ENCODE measurements around the gene KLK2. TPM values are rescaled to one million over a fixed set of nuclear protein-coding genes. Genes with fewer than 3 reads are reported as not detected.

The KLK2 gene
- not detected for total RNA-seq
- total RNA-seq (2013), result not detected
- 0 to 0.07 (median 0) reads per million in 29 experiments for total RNA-seq

- 100% methylated on average over 1 of the region's 3 CpGs for WGBS (ENCODE audit: insufficient coverage)
- no peak within 1 kb of the TSS for H3K4me3 Mint-ChIP-seq
- Histone ChIP-seq H3K9me3 (no peaks in the 10 kb centered on the region), H3K4me1 (ENCODE audit: control insufficient read depth in 1 of 2, extremely low read depth in 1 of 2, insufficient read depth in 2 of 2, low read length in 2 of 2) (no peaks in the 10 kb centered on the region), H3K4me3 (ENCODE audit: control insufficient read depth in 1 of 2, extremely low read depth in 1 of 2, low read length in 1 of 2) (no peak within 1 kb of the TSS), H3K36me3 (ENCODE audit: control insufficient read depth in 2 of 2, extremely low read depth in 1 of 2, insufficient read depth in 1 of 2, low read length in 1 of 2) (no peaks in the 10 kb centered on the region), H3K27me3 (replicated peaks in 1 of 2; ENCODE audit: control insufficient read depth in 2 of 2, extremely low read depth in 1 of 2, insufficient read depth in 2 of 2, low read length in 1 of 2) (peaks cover 0 to 49% of the 10 kb centered on the region in 2 experiments), H3K27ac (ENCODE audit: low read length) (no peak within 1 kb of the TSS)
- no peaks in the 10 kb centered on the region for H3K36me3 Mint-ChIP-seq
- DNase-seq (no peak), ATAC-seq (replicated peaks in 1 of 4) (no peak)
- CTCF ChIA-PET, result no interaction called here
- no peaks in the 10 kb centered on the region for H3K9me3 Mint-ChIP-seq
- H3K27me3 Mint-ChIP-seq, result peaks cover 24 to 31% of the 10 kb centered on the region in 2 donors
- no peak within 1 kb of the TSS for H3K27ac Mint-ChIP-seq
- H3K4me1 Mint-ChIP-seq, result no peaks in the 10 kb centered on the region
- POLR2A ChIA-PET, result no interaction called here
Observed at GRCh38 chr19:50873056-50873455, at the start of gene KLK2. Gene KLK2, plus strand, starts transcription at chr19:50873439. Its CDS starts 35 bp downstream, at chr19:50873474.

GRCh38 chr19:50826492-50827240 lies 46.6 kb upstream of the KLK2 start:
- Histone ChIP-seq H3K4me1 (ENCODE audit: control insufficient read depth in 1 of 2, extremely low read depth in 1 of 2, insufficient read depth in 2 of 2, low read length in 2 of 2) (no peaks in the 10 kb centered on the region), H3K4me3 (ENCODE audit: control insufficient read depth in 1 of 2, extremely low read depth in 1 of 2, low read length in 1 of 2) (no peak overlapping the region), H3K9me3 (no peaks in the 10 kb centered on the region), H3K27ac (ENCODE audit: low read length) (no peak overlapping the region), H3K36me3 (ENCODE audit: control insufficient read depth in 2 of 2, extremely low read depth in 1 of 2, insufficient read depth in 1 of 2, low read length in 1 of 2) (no peaks in the 10 kb centered on the region), H3K27me3 (replicated peaks in 1 of 2; ENCODE audit: control insufficient read depth in 2 of 2, extremely low read depth in 1 of 2, insufficient read depth in 2 of 2, low read length in 1 of 2) (peaks cover 1 to 62% of the 10 kb centered on the region in 2 experiments)
- POLR2A ChIA-PET, result no interaction called here
- Mint-ChIP-seq H3K27ac (no peak overlapping the region), H3K9me3 (no peaks in the 10 kb centered on the region), H3K4me1 (peaks cover 0 to 2% (median 2%) of the 10 kb centered on the region in 3 donors), H3K4me3 (no peak overlapping the region), H3K36me3 (no peaks in the 10 kb centered on the region), H3K27me3 (peaks cover 42 to 55% of the 10 kb centered on the region in 2 donors)
- CTCF ChIA-PET, result no interaction called here
- 69% methylated on average over 39 of the region's 43 CpGs for WGBS (ENCODE audit: insufficient coverage)
- DNase-seq, result no peak
- no peak for ATAC-seq (replicated peaks in 1 of 4)

- Histone ChIP-seq H3K4me1 (ENCODE audit: control insufficient read depth in 1 of 2, extremely low read depth in 1 of 2, insufficient read depth in 2 of 2, low read length in 2 of 2) (no peaks in the 10 kb centered on the region), H3K4me3 (ENCODE audit: control insufficient read depth in 1 of 2, extremely low read depth in 1 of 2, low read length in 1 of 2) (no peak overlapping the region), H3K27me3 (replicated peaks in 1 of 2; ENCODE audit: control insufficient read depth in 2 of 2, extremely low read depth in 1 of 2, insufficient read depth in 2 of 2, low read length in 1 of 2) (peaks cover 0 to 55% of the 10 kb centered on the region in 2 experiments), H3K36me3 (ENCODE audit: control insufficient read depth in 2 of 2, extremely low read depth in 1 of 2, insufficient read depth in 1 of 2, low read length in 1 of 2) (no peaks in the 10 kb centered on the region), H3K27ac (ENCODE audit: low read length) (no peak overlapping the region), H3K9me3 (no peaks in the 10 kb centered on the region)
- Mint-ChIP-seq H3K4me1 (no peaks in the 10 kb centered on the region), H3K27ac (no peak overlapping the region), H3K36me3 (no peaks in the 10 kb centered on the region), H3K27me3 (peaks cover 41 to 53% of the 10 kb centered on the region in 2 donors), H3K9me3 (no peaks in the 10 kb centered on the region), H3K4me3 (no peak overlapping the region)
- CTCF ChIA-PET, result no interaction called here
- DNase-seq, result no peak
- POLR2A ChIA-PET, result no interaction called here
- no peak for ATAC-seq (replicated peaks in 1 of 4)
- 56% methylated on average over 3 of the region's 14 CpGs for WGBS (ENCODE audit: insufficient coverage)
Observed at GRCh38 chr19:50827476-50827875, 45.8 kb upstream of the KLK2 start.

GRCh38 chr19:50829801-50830200 lies 43.4 kb upstream of the KLK2 start:
- Histone ChIP-seq H3K27ac (ENCODE audit: low read length) (no peak overlapping the region), H3K4me3 (ENCODE audit: control insufficient read depth in 1 of 2, extremely low read depth in 1 of 2, low read length in 1 of 2) (no peak overlapping the region), H3K36me3 (ENCODE audit: control insufficient read depth in 2 of 2, extremely low read depth in 1 of 2, insufficient read depth in 1 of 2, low read length in 1 of 2) (no peaks in the 10 kb centered on the region), H3K27me3 (replicated peaks in 1 of 2; ENCODE audit: control insufficient read depth in 2 of 2, extremely low read depth in 1 of 2, insufficient read depth in 2 of 2, low read length in 1 of 2) (peaks cover 0 to 59% of the 10 kb centered on the region in 2 experiments), H3K9me3 (no peaks in the 10 kb centered on the region), H3K4me1 (ENCODE audit: control insufficient read depth in 1 of 2, extremely low read depth in 1 of 2, insufficient read depth in 2 of 2, low read length in 2 of 2) (no peaks in the 10 kb centered on the region)
- H3K9me3 Mint-ChIP-seq, result no peaks in the 10 kb centered on the region
- peaks cover 0 to under 1% (median 0%) of the 10 kb centered on the region in 3 donors for H3K4me1 Mint-ChIP-seq
- DNase-seq (no peak), ATAC-seq (replicated peaks in 1 of 4) (no peak)
- H3K4me3 Mint-ChIP-seq, result no peak overlapping the region
- 75% methylated on average over 2 of the region's 5 CpGs for WGBS (ENCODE audit: insufficient coverage)
- no peaks in the 10 kb centered on the region for H3K36me3 Mint-ChIP-seq
- H3K27me3 Mint-ChIP-seq, result peaks cover 49 to 58% of the 10 kb centered on the region in 2 donors
- no peak overlapping the region for H3K27ac Mint-ChIP-seq
- ChIA-PET CTCF (no interaction called here), POLR2A (no interaction called here)

GRCh38 chr19:50830266-50831025 lies 42.8 kb upstream of the KLK2 start:
- CTCF ChIA-PET, result no interaction called here
- peaks cover 0 to 6% of the 10 kb centered on the region in 2 experiments for H3K4me1 ChIP-seq (ENCODE audit: control insufficient read depth in 1 of 2, extremely low read depth in 1 of 2, insufficient read depth in 2 of 2, low read length in 2 of 2)
- H3K4me3 ChIP-seq (ENCODE audit: control insufficient read depth in 1 of 2, extremely low read depth in 1 of 2, low read length in 1 of 2), result no peak overlapping the region
- no peak for DNase-seq
- no peak for ATAC-seq (replicated peaks in 1 of 4)
- Mint-ChIP-seq H3K36me3 (no peaks in the 10 kb centered on the region), H3K4me1 (peaks cover 3 to 7% (median 3%) of the 10 kb centered on the region in 3 donors), H3K9me3 (no peaks in the 10 kb centered on the region), H3K4me3 (no peak overlapping the region), H3K27me3 (peaks cover 50 to 64% of the 10 kb centered on the region in 2 donors), H3K27ac (no peak overlapping the region)
- H3K27me3 ChIP-seq (replicated peaks in 1 of 2; ENCODE audit: control insufficient read depth in 2 of 2, extremely low read depth in 1 of 2, insufficient read depth in 2 of 2, low read length in 1 of 2), result peaks cover 0 to 64% of the 10 kb centered on the region in 2 experiments
- H3K9me3 ChIP-seq, result no peaks in the 10 kb centered on the region
- POLR2A ChIA-PET, result no interaction called here
- H3K27ac ChIP-seq (ENCODE audit: low read length), result no peak overlapping the region
- 48% methylated on average over 7 of the region's 17 CpGs for WGBS (ENCODE audit: insufficient coverage)
- H3K36me3 ChIP-seq (ENCODE audit: control insufficient read depth in 2 of 2, extremely low read depth in 1 of 2, insufficient read depth in 1 of 2, low read length in 1 of 2), result no peaks in the 10 kb centered on the region

GRCh38 chr19:50831026-50831396 lies 42.2 kb upstream of the KLK2 start:
- H3K4me1 Mint-ChIP-seq, result peaks cover 5 to 8% (median 6%) of the 10 kb centered on the region in 3 donors
- no peak for ATAC-seq (replicated peaks in 1 of 4)
- WGBS (ENCODE audit: insufficient coverage), result 60% methylated on average over 7 of the region's 7 CpGs

More at GRCh38 chr19:50831026-50831396, 42.2 kb upstream of the KLK2 start:
- Histone ChIP-seq H3K36me3 (ENCODE audit: control insufficient read depth in 2 of 2, extremely low read depth in 1 of 2, insufficient read depth in 1 of 2, low read length in 1 of 2) (no peaks in the 10 kb centered on the region), H3K9me3 (no peaks in the 10 kb centered on the region), H3K27ac (ENCODE audit: low read length) (no peak overlapping the region), H3K4me1 (ENCODE audit: control insufficient read depth in 1 of 2, extremely low read depth in 1 of 2, insufficient read depth in 2 of 2, low read length in 2 of 2) (peaks cover 0 to 10% of the 10 kb centered on the region in 2 experiments), H3K4me3 (ENCODE audit: control insufficient read depth in 1 of 2, extremely low read depth in 1 of 2, low read length in 1 of 2) (no peak overlapping the region), H3K27me3 (replicated peaks in 1 of 2; ENCODE audit: control insufficient read depth in 2 of 2, extremely low read depth in 1 of 2, insufficient read depth in 2 of 2, low read length in 1 of 2) (peaks cover 0 to 66% of the 10 kb centered on the region in 2 experiments)
- Mint-ChIP-seq H3K27ac (no peak overlapping the region), H3K4me3 (no peak overlapping the region), H3K27me3 (peaks cover 49 to 64% of the 10 kb centered on the region in 2 donors), H3K9me3 (no peaks in the 10 kb centered on the region), H3K36me3 (no peaks in the 10 kb centered on the region)
- CTCF ChIA-PET, result no interaction called here
- POLR2A ChIA-PET, result no interaction called here
- no peak for DNase-seq
